GM13976 (cell line): ENCODE data around the gene ADCY5.

Experiments used
- DNase-seq: peaks from one replicate; pipeline ENCODE4 v3.0.0; 2012; ENCODE audit warnings: low spot score
- CTCF ChIP-seq: IDR thresholded peaks from 2 replicates; pipeline ENCODE4 v1.5.1; 2012; ENCODE audit warnings: borderline replicate concordance, mild to moderate bottlenecking; ENCODE audit not compliant: insufficient read depth; ENCODE audit errors: extremely low read depth, missing control alignments, control extremely low read depth
- in situ Hi-C: fragments of 300-500 bp; cut with MboI; formaldehyde crosslinking; loops from one replicate; pipeline ENCODE4 v1.12.0; 2022; ENCODE audit warnings: low sequenced_read_pairs, mixed read lengths, inconsistent platforms; ENCODE audit not compliant: unreplicated experiment

Gene ADCY5

GRCh38 chr3:123385499-123385898 lies 63.4 kb downstream of the ADCY5 start:
- no peak for TF ChIP-seq CTCF
- in situ Hi-C loops = no loop called here
- no peak for DNase-seq

GRCh38 chr3:123385001-123385401 lies 63.9 kb downstream of the ADCY5 start:
- TF ChIP-seq CTCF = no peak
- in situ Hi-C loops = no loop called here
- no peak for DNase-seq

GRCh38 chr3:123384256-123384655 lies 64.6 kb downstream of the ADCY5 start:
- no peak for DNase-seq
- in situ Hi-C loops = no loop called here
- TF ChIP-seq CTCF = no peak

GRCh38 chr3:123383091-123384053 lies 65.5 kb downstream of the ADCY5 start:
- no peak for TF ChIP-seq CTCF
- no peak for DNase-seq
- in situ Hi-C loops = no loop called here

- no peak for TF ChIP-seq CTCF
- in situ Hi-C loops = no loop called here
- DNase-seq = no peak
Measured at GRCh38 chr3:123380261-123380660, 68.6 kb downstream of the ADCY5 start.

- DNase-seq = no peak
- TF ChIP-seq CTCF = no peak
- in situ Hi-C loops = no loop called here
Measured at GRCh38 chr3:123379041-123379830, 69.7 kb downstream of the ADCY5 start.
